ENCODE data around the gene IFNA16.
"Not testable (repeated sequence)": the region's sequence is repeated elsewhere in the genome, so short reads cannot be mapped to it uniquely, and the experiment has no call there.

DNA sequence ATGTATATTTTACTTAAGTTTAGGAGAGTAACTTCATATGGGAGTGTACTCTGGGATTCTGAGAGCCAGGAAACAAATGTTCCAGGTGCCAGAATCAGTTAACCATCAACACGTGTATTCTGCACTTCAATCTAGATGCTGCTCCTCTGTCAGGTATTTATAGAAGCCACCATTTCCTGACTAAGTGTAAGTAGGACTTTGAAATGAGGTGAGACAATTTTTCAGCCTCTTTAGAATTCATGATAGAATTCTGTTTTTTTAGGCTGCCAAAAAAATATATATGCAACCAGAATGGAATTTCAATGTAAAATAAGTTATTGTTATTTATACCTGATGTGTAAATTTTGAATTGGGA is 19.2 kb upstream of the IFNA16 start:
- TF ChIP-seq, protein P1, sequence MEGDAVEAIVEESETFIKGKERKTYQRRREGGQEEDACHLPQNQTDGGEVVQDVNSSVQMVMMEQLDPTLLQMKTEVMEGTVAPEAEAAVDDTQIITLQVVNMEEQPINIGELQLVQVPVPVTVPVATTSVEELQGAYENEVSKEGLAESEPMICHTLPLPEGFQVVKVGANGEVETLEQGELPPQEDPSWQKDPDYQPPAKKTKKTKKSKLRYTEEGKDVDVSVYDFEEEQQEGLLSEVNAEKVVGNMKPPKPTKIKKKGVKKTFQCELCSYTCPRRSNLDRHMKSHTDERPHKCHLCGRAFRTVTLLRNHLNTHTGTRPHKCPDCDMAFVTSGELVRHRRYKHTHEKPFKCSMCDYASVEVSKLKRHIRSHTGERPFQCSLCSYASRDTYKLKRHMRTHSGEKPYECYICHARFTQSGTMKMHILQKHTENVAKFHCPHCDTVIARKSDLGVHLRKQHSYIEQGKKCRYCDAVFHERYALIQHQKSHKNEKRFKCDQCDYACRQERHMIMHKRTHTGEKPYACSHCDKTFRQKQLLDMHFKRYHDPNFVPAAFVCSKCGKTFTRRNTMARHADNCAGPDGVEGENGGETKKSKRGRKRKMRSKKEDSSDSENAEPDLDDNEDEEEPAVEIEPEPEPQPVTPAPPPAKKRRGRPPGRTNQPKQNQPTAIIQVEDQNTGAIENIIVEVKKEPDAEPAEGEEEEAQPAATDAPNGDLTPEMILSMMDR (IDR thresholded peaks at IDR 0.05) = not testable (repeated sequence)
- TF ChIP-seq POLR2A (IDR thresholded peaks at IDR 0.05) = not testable (repeated sequence)
